ENCODE results near the gene HLTF. TPM values are rescaled to one million over a fixed set of nuclear protein-coding genes. Genes with fewer than 3 reads are reported as not detected.

The HLTF gene
- total RNA-seq, 1 experiment from 2014 or later = 73.4 TPM

- no peaks in the 10 kb centered on the region for H3K9me2 ChIP-seq (ENCODE audit: insufficient read depth)
- H3K9me3 ChIP-seq (ENCODE audit: control insufficient read depth in 1 of 2, insufficient read depth in 1 of 2, low read depth in 1 of 2, low read length in 2 of 2) = peaks cover 0 to 6% of the 10 kb centered on the region in 2 experiments; a peak in 1 of 4 replicates
- H4K20me1 ChIP-seq (ENCODE audit: insufficient read depth) = no peaks in the 10 kb centered on the region
- no peaks in the 10 kb centered on the region for H3K79me2 ChIP-seq (ENCODE audit: insufficient read depth, low read length)
- H3K4me2 ChIP-seq (ENCODE audit: low read length) = no peak overlapping the region
- peaks cover 0 to 14% of the 10 kb centered on the region in 2 experiments; a peak in 2 of 4 replicates for H3K36me3 ChIP-seq (ENCODE audit: control insufficient read depth in 1 of 2, insufficient read depth in 2 of 2, low read length in 2 of 2)
- H3K9ac ChIP-seq (ENCODE audit: low read length) = no peak overlapping the region
- H3K27ac ChIP-seq (ENCODE audit: low read depth, low read length) = no peak overlapping the region
- H3K4me1 ChIP-seq (ENCODE audit: control insufficient read depth in 1 of 2, insufficient read depth in 2 of 2, low read length in 2 of 2) = no peaks in the 10 kb centered on the region
- no TSS peak for BruUV-seq (replicated peaks)
- H3K4me3 ChIP-seq (replicated peaks in 1 of 2; ENCODE audit: low read depth in 1 of 2, low read length in 2 of 2) = no peak overlapping the region
- ChIA-PET POLR2A (no interaction called here), CTCF (no interaction called here), RAD21 (ENCODE audit: low non-redundant PET in 1 of 2, low total read pairs in 2 of 2, uncharacterized antibody in 2 of 2, unreplicated experiment in 2 of 2) (no interaction called here)
- H3K27me3 ChIP-seq (ENCODE audit: insufficient read depth, low read length) = no peaks in the 10 kb centered on the region
- intact Hi-C loops (cut with micrococcal nuclease) = no loop called here
- TF ChIP-seq ELF1 (IDR thresholded peaks at IDR 0.05; ENCODE audit: borderline replicate concordance, low read depth) (no peak), EGR1 (IDR thresholded peaks at IDR 0.05; ENCODE audit: low read depth) (no peak), JUND (IDR thresholded peaks at IDR 0.05) (no peak), SP1 (IDR thresholded peaks at IDR 0.05; ENCODE audit: low read depth) (no peak), FOSL1 (IDR thresholded peaks at IDR 0.05; ENCODE audit: low read depth) (no peak), SIN3A (IDR thresholded peaks at IDR 0.05; ENCODE audit: low read depth) (no peak), TCF7L2 (IDR thresholded peaks at IDR 0.05; ENCODE audit: borderline replicate concordance, extremely low read depth, insufficient read depth, insufficient read length) (no peak), CEBPB (IDR thresholded peaks at IDR 0.05; ENCODE audit: low read depth) (no peak), ZFX (IDR thresholded peaks at IDR 0.05) (no peak), EZH2 (IDR thresholded peaks at IDR 0.05) (no peak), MAX (IDR thresholded peaks at IDR 0.05) (no peak), EZH2phosphoT487 (IDR thresholded peaks at IDR 0.05; ENCODE audit: borderline replicate concordance) (no peak), POLR2A (IDR thresholded peaks at IDR 0.05; ENCODE audit: borderline replicate concordance, extremely low read depth, insufficient read depth, insufficient read length) (no peak), RAD21 (IDR thresholded peaks at IDR 0.05; ENCODE audit: low read depth) (no peak), POLR2AphosphoS5 (IDR thresholded peaks at IDR 0.05; ENCODE audit: low read depth, low read length) (no peak), CBX3 (IDR thresholded peaks at IDR 0.05; ENCODE audit: low read depth) (no peak)
- DNase-seq (ENCODE audit: low read depth, low spot score) (no peak), ATAC-seq (no peak)
- H2AFZ ChIP-seq (ENCODE audit: low read depth, low read length, poor library complexity, severe bottlenecking) = no peak overlapping the region
Measured at GRCh38 chr3:149020196-149020838, 66.0 kb downstream of the HLTF start.

Data from HCT116 (cell line).